ENCODE data around the gene PAK5.
"Not testable (repeated sequence)": the region's sequence is repeated elsewhere in the genome, so short reads cannot be mapped to it uniquely, and the experiment has no call there.

PAK5 gene

GRCh38 chr20:9685011-9685410, 153.9 kb downstream of the PAK5 start:
- DNase-seq (ENCODE audit: low spot score), result no peak

- no peak for DNase-seq (ENCODE audit: low spot score)
These were observed 161.7 kb downstream of the PAK5 start for GRCh38 chr20:9677100-9677623.

GRCh38 chr20:9672981-9673380, 165.9 kb downstream of the PAK5 start:
- DNase-seq (ENCODE audit: low spot score), result no peak

- no peak for DNase-seq (ENCODE audit: low spot score)
These were observed 166.8 kb downstream of the PAK5 start for GRCh38 chr20:9672027-9672426.

- no peak for DNase-seq (ENCODE audit: low spot score)
These were observed 170.5 kb downstream of the PAK5 start for GRCh38 chr20:9668381-9668780.

- DNase-seq (ENCODE audit: low spot score), result no peak
These were observed 175.5 kb downstream of the PAK5 start for GRCh38 chr20:9663423-9663822.

GRCh38 chr20:9660236-9660868, 178.5 kb downstream of the PAK5 start:
- no peak for DNase-seq (ENCODE audit: low spot score)

GRCh38 chr20:9647741-9648140, 191.1 kb downstream of the PAK5 start:
- DNase-seq (ENCODE audit: low spot score), result no peak

GRCh38 chr20:9646375-9646774, 192.5 kb downstream of the PAK5 start:
- DNase-seq (ENCODE audit: low spot score), result no peak

GRCh38 chr20:9642882-9643281, 196.0 kb downstream of the PAK5 start:
- no peak for DNase-seq (ENCODE audit: low spot score)

- DNase-seq (ENCODE audit: low spot score), result not testable (repeated sequence)
These were observed 197.3 kb downstream of the PAK5 start for GRCh38 chr20:9641499-9642000.

- no peak for DNase-seq (ENCODE audit: low spot score)
These were observed 201.0 kb downstream of the PAK5 start for GRCh38 chr20:9637889-9638288.

GRCh38 chr20:9635750-9636149, 203.1 kb downstream of the PAK5 start:
- no peak for DNase-seq (ENCODE audit: low spot score)

GRCh38 chr20:9634327-9634726, 204.5 kb downstream of the PAK5 start:
- DNase-seq (ENCODE audit: low spot score), result no peak

- no peak for DNase-seq (ENCODE audit: low spot score)
These were observed 205.9 kb downstream of the PAK5 start for GRCh38 chr20:9632991-9633390.

GRCh38 chr20:9632265-9632664, 206.6 kb downstream of the PAK5 start:
- DNase-seq (ENCODE audit: low spot score), result no peak

GRCh38 chr20:9630554-9630953, 208.3 kb downstream of the PAK5 start:
- no peak for DNase-seq (ENCODE audit: low spot score)

GRCh38 chr20:9629831-9630230, 209.0 kb downstream of the PAK5 start:
- no peak for DNase-seq (ENCODE audit: low spot score)

- no peak for DNase-seq (ENCODE audit: low spot score)
These were observed 210.3 kb downstream of the PAK5 start for GRCh38 chr20:9628589-9628988.

- no peak for DNase-seq (ENCODE audit: low spot score)
These were observed 210.7 kb downstream of the PAK5 start for GRCh38 chr20:9628141-9628540.

- DNase-seq (ENCODE audit: low spot score), result no peak
These were observed 211.7 kb downstream of the PAK5 start for GRCh38 chr20:9627219-9627618.

GRCh38 chr20:9626357-9626756, 212.5 kb downstream of the PAK5 start:
- DNase-seq (ENCODE audit: low spot score), result no peak

- DNase-seq (ENCODE audit: low spot score), result no peak
These were observed 220.9 kb downstream of the PAK5 start for GRCh38 chr20:9617940-9618339.

GRCh38 chr20:9616833-9617461, 221.9 kb downstream of the PAK5 start:
- peak; percentile 52 for DNase-seq (ENCODE audit: low spot score)

Measured in activated CD4-positive, alpha-beta T cell treated with anti-CD3 and anti-CD28 coated beads, Interleukin-2, Interleukin-4, amounts not matched to agents 100 ng/mL and 50 ng/mL, durations not matched to agents 16 hours and 8 hours (primary cell).